ENCODE results near the gene SNAP29. TPM values are rescaled to one million over a fixed set of nuclear protein-coding genes. Genes with fewer than 3 reads are reported as not detected.

The SNAP29 gene
- total and polyA plus RNA-seq, 9 of the 15 experiments (the other 6 are each of a cell fraction or from before 2014, with no cell fraction given), result 19.5 to 250 (median 75.9) TPM

DNA sequence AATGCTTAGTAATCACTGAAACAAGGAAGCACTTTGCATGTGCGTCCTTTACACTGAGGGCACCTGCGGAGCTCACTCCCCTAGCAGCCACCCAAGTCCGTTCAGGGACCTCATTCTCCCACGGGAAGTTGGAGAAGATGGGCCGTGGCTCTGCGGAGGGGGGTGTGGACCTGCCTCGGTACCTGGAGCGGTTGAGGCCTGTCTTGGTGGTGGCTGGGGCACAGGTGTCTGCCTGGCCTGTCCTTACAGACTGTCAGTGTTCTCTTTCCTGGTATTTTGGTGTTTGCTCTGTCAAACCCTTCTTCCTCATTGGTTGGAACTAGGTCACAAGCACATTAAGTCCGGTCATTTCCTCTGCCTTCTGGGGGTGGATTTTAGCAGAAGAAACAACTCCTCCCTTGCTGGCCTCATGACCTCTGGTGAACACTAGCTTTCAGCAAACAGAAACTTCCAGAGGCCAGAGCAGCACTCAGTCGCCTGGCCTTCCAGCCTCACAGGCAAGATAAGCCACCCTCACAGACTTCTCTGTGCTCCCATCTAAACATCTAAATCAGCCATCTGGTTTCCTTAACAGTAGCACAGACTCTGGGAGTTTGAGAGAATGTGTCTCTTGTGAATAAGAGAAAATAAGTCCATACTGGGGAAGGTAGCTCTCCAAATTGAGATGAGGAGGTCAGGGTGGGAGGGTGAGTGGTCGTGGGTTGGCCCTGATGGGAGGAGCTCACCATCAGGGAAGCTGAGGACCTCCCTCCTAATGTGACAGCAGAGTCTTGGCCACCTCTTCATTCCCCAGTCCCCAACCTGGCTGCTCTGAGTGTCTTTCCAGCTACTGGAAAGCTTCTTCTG lies 8.6 kb downstream of the SNAP29 start:
- 7% methylated on average over 11 of the region's 11 CpGs for WGBS (ENCODE audit: insufficient coverage, low coverage, missing lambda C conversion rate)
- H3K27ac ChIP-seq (ENCODE audit: extremely low read depth, low read depth, low read length), result peak overlapping the region; percentile 74
- peak; percentile 100 for FAIRE-seq
- TF ChIP-seq, protein P1, sequence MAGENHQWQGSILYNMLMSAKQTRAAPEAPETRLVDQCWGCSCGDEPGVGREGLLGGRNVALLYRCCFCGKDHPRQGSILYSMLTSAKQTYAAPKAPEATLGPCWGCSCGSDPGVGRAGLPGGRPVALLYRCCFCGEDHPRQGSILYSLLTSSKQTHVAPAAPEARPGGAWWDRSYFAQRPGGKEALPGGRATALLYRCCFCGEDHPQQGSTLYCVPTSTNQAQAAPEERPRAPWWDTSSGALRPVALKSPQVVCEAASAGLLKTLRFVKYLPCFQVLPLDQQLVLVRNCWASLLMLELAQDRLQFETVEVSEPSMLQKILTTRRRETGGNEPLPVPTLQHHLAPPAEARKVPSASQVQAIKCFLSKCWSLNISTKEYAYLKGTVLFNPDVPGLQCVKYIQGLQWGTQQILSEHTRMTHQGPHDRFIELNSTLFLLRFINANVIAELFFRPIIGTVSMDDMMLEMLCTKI (IDR thresholded peaks at IDR 0.05; ENCODE audit: partially characterized antibody), result no peak
- TF ChIP-seq POLR2AphosphoS2 (IDR thresholded peaks at IDR 0.05; ENCODE audit: low read length) (peak; percentile 86; the same call in 1 of the 2 replicates), ATF1 (CRISPR knock-in tag; IDR thresholded peaks at IDR 0.05) (no peak), ATF1 (tag; IDR thresholded peaks at IDR 0.05) (no peak), CHD2 (IDR thresholded peaks at IDR 0.05; ENCODE audit: low read depth, low read length) (peak; percentile 67; the same call in 1 of the 2 replicates), SMC3 (conservative IDR thresholded peaks at IDR 0.05; ENCODE audit: insufficient read depth, low read depth, low read length) (peak; percentile 28; the same call in 1 of the 2 replicates), TBP (optimal IDR thresholded peaks at IDR 0.05; ENCODE audit: low read depth, low read length) (no peak), BRD4 (IDR thresholded peaks at IDR 0.05) (no peak), RCOR1 (IDR thresholded peaks at IDR 0.05; ENCODE audit: borderline replicate concordance in 1 of 2, low read depth in 2 of 2, low read length in 2 of 2) (peak; percentile 98 to 99), TBL1XR1 (IDR thresholded peaks at IDR 0.05; ENCODE audit: low read length in 2 of 2) (peak; percentile 98 to 100), MTA2 (IDR thresholded peaks at IDR 0.05; ENCODE audit: low read depth) (no peak), TARDBP (IDR thresholded peaks at IDR 0.05) (no peak), HDAC2 (IDR thresholded peaks at IDR 0.05) (no peak), ZNF384 (IDR thresholded peaks at IDR 0.05; ENCODE audit: low read depth, low read length) (peak; percentile 67)
- TF ChIP-seq, protein P2, sequence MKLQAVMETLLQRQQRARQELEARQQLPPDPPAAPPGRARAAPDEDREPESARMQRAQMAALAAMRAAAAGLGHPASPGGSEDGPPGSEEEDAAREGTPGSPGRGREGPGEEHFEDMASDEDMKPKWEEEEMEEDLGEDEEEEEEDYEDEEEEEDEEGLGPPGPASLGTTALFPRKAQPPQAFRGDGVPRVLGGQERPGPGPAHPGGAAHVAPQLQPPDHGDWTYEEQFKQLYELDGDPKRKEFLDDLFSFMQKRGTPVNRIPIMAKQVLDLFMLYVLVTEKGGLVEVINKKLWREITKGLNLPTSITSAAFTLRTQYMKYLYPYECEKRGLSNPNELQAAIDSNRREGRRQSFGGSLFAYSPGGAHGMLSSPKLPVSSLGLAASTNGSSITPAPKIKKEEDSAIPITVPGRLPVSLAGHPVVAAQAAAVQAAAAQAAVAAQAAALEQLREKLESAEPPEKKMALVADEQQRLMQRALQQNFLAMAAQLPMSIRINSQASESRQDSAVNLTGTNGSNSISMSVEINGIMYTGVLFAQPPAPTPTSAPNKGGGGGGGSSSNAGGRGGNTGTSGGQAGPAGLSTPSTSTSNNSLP (IDR thresholded peaks at IDR 0.05; ENCODE audit: borderline replicate concordance, low read depth, low read length), result peak; percentile 78; the same call in 1 of the 2 replicates
- TF ChIP-seq, protein P3, sequence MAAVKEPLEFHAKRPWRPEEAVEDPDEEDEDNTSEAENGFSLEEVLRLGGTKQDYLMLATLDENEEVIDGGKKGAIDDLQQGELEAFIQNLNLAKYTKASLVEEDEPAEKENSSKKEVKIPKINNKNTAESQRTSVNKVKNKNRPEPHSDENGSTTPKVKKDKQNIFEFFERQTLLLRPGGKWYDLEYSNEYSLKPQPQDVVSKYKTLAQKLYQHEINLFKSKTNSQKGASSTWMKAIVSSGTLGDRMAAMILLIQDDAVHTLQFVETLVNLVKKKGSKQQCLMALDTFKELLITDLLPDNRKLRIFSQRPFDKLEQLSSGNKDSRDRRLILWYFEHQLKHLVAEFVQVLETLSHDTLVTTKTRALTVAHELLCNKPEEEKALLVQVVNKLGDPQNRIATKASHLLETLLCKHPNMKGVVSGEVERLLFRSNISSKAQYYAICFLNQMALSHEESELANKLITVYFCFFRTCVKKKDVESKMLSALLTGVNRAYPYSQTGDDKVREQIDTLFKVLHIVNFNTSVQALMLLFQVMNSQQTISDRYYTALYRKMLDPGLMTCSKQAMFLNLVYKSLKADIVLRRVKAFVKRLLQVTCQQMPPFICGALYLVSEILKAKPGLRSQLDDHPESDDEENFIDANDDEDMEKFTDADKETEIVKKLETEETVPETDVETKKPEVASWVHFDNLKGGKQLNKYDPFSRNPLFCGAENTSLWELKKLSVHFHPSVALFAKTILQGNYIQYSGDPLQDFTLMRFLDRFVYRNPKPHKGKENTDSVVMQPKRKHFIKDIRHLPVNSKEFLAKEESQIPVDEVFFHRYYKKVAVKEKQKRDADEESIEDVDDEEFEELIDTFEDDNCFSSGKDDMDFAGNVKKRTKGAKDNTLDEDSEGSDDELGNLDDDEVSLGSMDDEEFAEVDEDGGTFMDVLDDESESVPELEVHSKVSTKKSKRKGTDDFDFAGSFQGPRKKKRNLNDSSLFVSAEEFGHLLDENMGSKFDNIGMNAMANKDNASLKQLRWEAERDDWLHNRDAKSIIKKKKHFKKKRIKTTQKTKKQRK (IDR thresholded peaks at IDR 0.05; ENCODE audit: borderline replicate concordance, low read depth, low read length), result no peak

More for the DNA sequence above, 8.6 kb downstream of the SNAP29 start:
- DNase-seq (ENCODE audit: extremely low read depth in 1 of 4, low spot score in 3 of 4), result peak; percentile 99 to 100 (median 100)
- CTCF ChIA-PET (ENCODE audit: low intra/inter-chr PET ratio), result interaction anchor here (1.0 kb wide), 1 partner anchor 18 kb away, joined by 4 read pairs; no protein-coding TSS in a partner anchor
- peak; percentile 94 for ATAC-seq
- Histone ChIP-seq H2AFZ (ENCODE audit: low read depth, low read length) (peak overlapping the region; percentile 63), H3K36me3 (ENCODE audit: control insufficient read depth, insufficient read depth, low read length) (peaks cover 64% of the 10 kb centered on the region), H3K4me3 (peak overlapping the region; percentile 8), H3K9me1 (ENCODE audit: control insufficient read depth, insufficient read depth, low read length) (peaks cover 15% of the 10 kb centered on the region), H3K27me3 (ENCODE audit: control insufficient read depth in 2 of 2, insufficient read depth in 2 of 2, low read length in 2 of 2) (no peaks in the 10 kb centered on the region), H3K4me1 (replicated peaks in 1 of 2; ENCODE audit: control insufficient read depth in 2 of 2, insufficient read depth in 2 of 2, low read length in 2 of 2) (peaks cover 59 to 62% of the 10 kb centered on the region in 2 experiments), H3K9me3 (replicated peaks; ENCODE audit: control insufficient read depth, insufficient read depth, low read depth, low read length) (no peaks in the 10 kb centered on the region), H3K4me2 (ENCODE audit: insufficient read depth, low read length) (peak overlapping the region; percentile 82), H3K79me2 (ENCODE audit: control insufficient read depth, insufficient read depth, low read length) (peaks cover 56% of the 10 kb centered on the region), H4K20me1 (replicated peaks; ENCODE audit: control insufficient read depth, insufficient read depth, low read length) (0 out of 2 replicates have a peak, but pooled peaks cover 5% of the 10 kb centered on the region), H3K9ac (ENCODE audit: insufficient read depth in 1 of 2, low read depth in 2 of 2, low read length in 2 of 2) (peak overlapping the region; percentile 52 to 85)
- in situ Hi-C loops (cut with MboI), result no loop called here
- POLR2A ChIA-PET, result interaction anchor here (0.5 to 11.8 kb wide), 60 partner anchors 9 to 1071 kb away, joined by 3 to 172 read pairs (median 5); partner anchors contain the start of genes CRKL, LZTR1, PI4KA and SNAP29
- intact Hi-C loops (cut with micrococcal nuclease), result loop anchor here (1.0 to 5.0 kb wide), 6 partner anchors 8 to 95 kb away; partner anchors contain the start of genes CRKL and SNAP29
- BruUV-seq (replicated peaks), result no TSS peak
